ENCODE results near the gene XPNPEP2. TPM values are rescaled to one million over a fixed set of nuclear protein-coding genes. Genes with fewer than 3 reads are reported as not detected.

The XPNPEP2 gene
- polyA plus RNA-seq, 1 of the 3 experiments (the other 2 are of a cell fraction): 0.21 TPM

DNA sequence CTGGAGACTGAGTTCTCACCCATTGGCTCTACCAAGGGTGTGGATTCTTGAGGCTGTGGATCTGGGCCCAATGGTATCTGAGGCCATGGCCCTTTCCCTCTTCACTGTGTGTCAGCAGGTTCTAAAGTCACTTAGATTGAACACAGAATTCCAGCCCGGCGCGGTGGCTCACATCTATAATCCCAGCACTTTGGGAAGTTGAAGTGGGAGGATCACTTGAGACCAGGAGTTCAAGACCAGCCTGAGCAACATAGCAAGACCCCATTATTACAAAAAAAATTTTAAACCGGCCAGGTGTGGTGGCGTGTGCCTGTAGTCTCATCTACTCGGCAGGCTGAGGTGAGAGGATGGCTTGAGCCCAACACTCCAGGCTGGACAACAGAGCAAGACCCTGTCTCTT, 18.0 kb upstream of the XPNPEP2 start:
- Histone ChIP-seq H4K20me1 (ENCODE audit: insufficient read depth) (no peaks in the 10 kb centered on the region), H3K9ac (no peak overlapping the region), H3K4me2 (no peak overlapping the region), H3K4me1 (ENCODE audit: control insufficient read depth in 1 of 2, insufficient read depth in 2 of 2, low read depth in 1 of 2, low read length in 1 of 2) (no peaks in the 10 kb centered on the region), H3K27me3 (ENCODE audit: insufficient read depth) (peaks cover 9% of the 10 kb centered on the region), H3K9me2 (no peaks in the 10 kb centered on the region), H3K9me3 (no peaks in the 10 kb centered on the region), H3K27ac (ENCODE audit: low read depth in 2 of 2, low read length in 1 of 2) (no peak overlapping the region), H3K36me3 (replicated peaks in 1 of 2; ENCODE audit: control insufficient read depth in 1 of 2, insufficient read depth in 2 of 2, low read length in 1 of 2) (no peaks in the 10 kb centered on the region), H2AFZ (ENCODE audit: low read depth) (no peak overlapping the region), H3F3A (replicated peaks; ENCODE audit: insufficient read depth) (no peaks in the 10 kb centered on the region), H3K79me2 (ENCODE audit: insufficient read depth) (no peaks in the 10 kb centered on the region), H3K4me3 (ENCODE audit: low read depth in 2 of 2, low read length in 1 of 2) (no peak overlapping the region)
- TF ChIP-seq FOXJ3 (CRISPR knock-in tag; IDR thresholded peaks at IDR 0.05): no peak
- no peak for TF ChIP-seq EZH2phosphoT487 (IDR thresholded peaks at IDR 0.05; ENCODE audit: borderline replicate concordance, low read depth)
- TF ChIP-seq RCOR1 (IDR thresholded peaks at IDR 0.05; ENCODE audit: low read length): no peak
- no peak for TF ChIP-seq USF1 (IDR thresholded peaks at IDR 0.05; ENCODE audit: borderline replicate concordance, low read depth)
- TF ChIP-seq ELF1 (IDR thresholded peaks at IDR 0.05): no peak
- TF ChIP-seq TEAD4 (IDR thresholded peaks at IDR 0.05; ENCODE audit: borderline replicate concordance, insufficient read depth): no peak
- TF ChIP-seq JUND (IDR thresholded peaks at IDR 0.05): no peak
- no peak for DNase-seq
- ChIA-PET POLR2A (no interaction called here), CTCF (no interaction called here)
- 68% methylated on average over 6 of the region's 6 CpGs for WGBS (ENCODE audit: low lambda C conversion rate)

GRCh38 chrX:129721414-129721813, 17.4 kb upstream of the XPNPEP2 start:
- H3K4me1 ChIP-seq (ENCODE audit: control insufficient read depth in 1 of 2, insufficient read depth in 2 of 2, low read depth in 1 of 2, low read length in 1 of 2): no peaks in the 10 kb centered on the region
- CTCF ChIA-PET: no interaction called here
- no peak overlapping the region for H2AFZ ChIP-seq (ENCODE audit: low read depth)
- no peak overlapping the region for H3K4me2 ChIP-seq
- POLR2A ChIA-PET: no interaction called here
- no peak for DNase-seq
- 27% methylated on average over 2 of the region's 2 CpGs for WGBS (ENCODE audit: low lambda C conversion rate)
- H4K20me1 ChIP-seq (ENCODE audit: insufficient read depth): no peaks in the 10 kb centered on the region
- no peaks in the 10 kb centered on the region for H3K9me2 ChIP-seq
- H3K36me3 ChIP-seq (replicated peaks in 1 of 2; ENCODE audit: control insufficient read depth in 1 of 2, insufficient read depth in 2 of 2, low read length in 1 of 2): no peaks in the 10 kb centered on the region
- no peak overlapping the region for H3K27ac ChIP-seq (ENCODE audit: low read depth in 2 of 2, low read length in 1 of 2)
- no peaks in the 10 kb centered on the region for H3K79me2 ChIP-seq (ENCODE audit: insufficient read depth)
- peaks cover 9% of the 10 kb centered on the region for H3K27me3 ChIP-seq (ENCODE audit: insufficient read depth)
- H3K9ac ChIP-seq: no peak overlapping the region
- H3F3A ChIP-seq (replicated peaks; ENCODE audit: insufficient read depth): no peaks in the 10 kb centered on the region
- TF ChIP-seq JUND (IDR thresholded peaks at IDR 0.05): no peak
- TF ChIP-seq RXRA (IDR thresholded peaks at IDR 0.05; ENCODE audit: borderline replicate concordance, low read depth): no peak
- no peak for TF ChIP-seq SMC3 (IDR thresholded peaks at IDR 0.05; ENCODE audit: low read depth, low read length)
- TF ChIP-seq TCF12 (IDR thresholded peaks at IDR 0.05): no peak
- TF ChIP-seq, protein P1, sequence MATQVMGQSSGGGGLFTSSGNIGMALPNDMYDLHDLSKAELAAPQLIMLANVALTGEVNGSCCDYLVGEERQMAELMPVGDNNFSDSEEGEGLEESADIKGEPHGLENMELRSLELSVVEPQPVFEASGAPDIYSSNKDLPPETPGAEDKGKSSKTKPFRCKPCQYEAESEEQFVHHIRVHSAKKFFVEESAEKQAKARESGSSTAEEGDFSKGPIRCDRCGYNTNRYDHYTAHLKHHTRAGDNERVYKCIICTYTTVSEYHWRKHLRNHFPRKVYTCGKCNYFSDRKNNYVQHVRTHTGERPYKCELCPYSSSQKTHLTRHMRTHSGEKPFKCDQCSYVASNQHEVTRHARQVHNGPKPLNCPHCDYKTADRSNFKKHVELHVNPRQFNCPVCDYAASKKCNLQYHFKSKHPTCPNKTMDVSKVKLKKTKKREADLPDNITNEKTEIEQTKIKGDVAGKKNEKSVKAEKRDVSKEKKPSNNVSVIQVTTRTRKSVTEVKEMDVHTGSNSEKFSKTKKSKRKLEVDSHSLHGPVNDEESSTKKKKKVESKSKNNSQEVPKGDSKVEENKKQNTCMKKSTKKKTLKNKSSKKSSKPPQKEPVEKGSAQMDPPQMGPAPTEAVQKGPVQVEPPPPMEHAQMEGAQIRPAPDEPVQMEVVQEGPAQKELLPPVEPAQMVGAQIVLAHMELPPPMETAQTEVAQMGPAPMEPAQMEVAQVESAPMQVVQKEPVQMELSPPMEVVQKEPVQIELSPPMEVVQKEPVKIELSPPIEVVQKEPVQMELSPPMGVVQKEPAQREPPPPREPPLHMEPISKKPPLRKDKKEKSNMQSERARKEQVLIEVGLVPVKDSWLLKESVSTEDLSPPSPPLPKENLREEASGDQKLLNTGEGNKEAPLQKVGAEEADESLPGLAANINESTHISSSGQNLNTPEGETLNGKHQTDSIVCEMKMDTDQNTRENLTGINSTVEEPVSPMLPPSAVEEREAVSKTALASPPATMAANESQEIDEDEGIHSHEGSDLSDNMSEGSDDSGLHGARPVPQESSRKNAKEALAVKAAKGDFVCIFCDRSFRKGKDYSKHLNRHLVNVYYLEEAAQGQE (IDR thresholded peaks at IDR 0.05; ENCODE audit: low read depth, low read length): no peak
- no peak for TF ChIP-seq EZH2phosphoT487 (IDR thresholded peaks at IDR 0.05; ENCODE audit: borderline replicate concordance, low read depth)
- no peak for TF ChIP-seq FOSL2 (IDR thresholded peaks at IDR 0.05; ENCODE audit: borderline replicate concordance, low read depth)
- TF ChIP-seq NFIC (IDR thresholded peaks at IDR 0.05; ENCODE audit: borderline replicate concordance): no peak
- TF ChIP-seq ELF1 (IDR thresholded peaks at IDR 0.05): no peak
- TF ChIP-seq POLR2AphosphoS5 (IDR thresholded peaks at IDR 0.05; ENCODE audit: low read depth, low read length): no peak
- TF ChIP-seq USF1 (IDR thresholded peaks at IDR 0.05; ENCODE audit: borderline replicate concordance, low read depth): no peak
- no peak for TF ChIP-seq USF2 (IDR thresholded peaks at IDR 0.05; ENCODE audit: borderline replicate concordance, low read depth, low read length)
- no peak for TF ChIP-seq RCOR1 (IDR thresholded peaks at IDR 0.05; ENCODE audit: low read length)
- no peak for TF ChIP-seq CHD2 (IDR thresholded peaks at IDR 0.05; ENCODE audit: low read length, partially characterized antibody)
- TF ChIP-seq MEF2A (IDR thresholded peaks at IDR 0.05; ENCODE audit: borderline replicate concordance, low read depth): no peak
- TF ChIP-seq, protein P2, sequence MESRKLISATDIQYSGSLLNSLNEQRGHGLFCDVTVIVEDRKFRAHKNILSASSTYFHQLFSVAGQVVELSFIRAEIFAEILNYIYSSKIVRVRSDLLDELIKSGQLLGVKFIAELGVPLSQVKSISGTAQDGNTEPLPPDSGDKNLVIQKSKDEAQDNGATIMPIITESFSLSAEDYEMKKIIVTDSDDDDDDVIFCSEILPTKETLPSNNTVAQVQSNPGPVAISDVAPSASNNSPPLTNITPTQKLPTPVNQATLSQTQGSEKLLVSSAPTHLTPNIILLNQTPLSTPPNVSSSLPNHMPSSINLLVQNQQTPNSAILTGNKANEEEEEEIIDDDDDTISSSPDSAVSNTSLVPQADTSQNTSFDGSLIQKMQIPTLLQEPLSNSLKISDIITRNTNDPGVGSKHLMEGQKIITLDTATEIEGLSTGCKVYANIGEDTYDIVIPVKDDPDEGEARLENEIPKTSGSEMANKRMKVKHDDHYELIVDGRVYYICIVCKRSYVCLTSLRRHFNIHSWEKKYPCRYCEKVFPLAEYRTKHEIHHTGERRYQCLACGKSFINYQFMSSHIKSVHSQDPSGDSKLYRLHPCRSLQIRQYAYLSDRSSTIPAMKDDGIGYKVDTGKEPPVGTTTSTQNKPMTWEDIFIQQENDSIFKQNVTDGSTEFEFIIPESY (IDR thresholded peaks at IDR 0.05; ENCODE audit: borderline replicate concordance, low read depth): no peak
- no peak for TF ChIP-seq TAF1 (IDR thresholded peaks at IDR 0.05; ENCODE audit: borderline replicate concordance, low read depth, low read length)
- TF ChIP-seq RAD21 (IDR thresholded peaks at IDR 0.05; ENCODE audit: low read length): no peak
- H3K4me3 ChIP-seq (ENCODE audit: low read depth in 2 of 2, low read length in 1 of 2): no peak overlapping the region
- H3K9me3 ChIP-seq: no peaks in the 10 kb centered on the region

All from SK-N-SH (cell line).